NCI-H460 (cell line): Measurements from ENCODE around the gene WDR19. TPM values are rescaled to one million over a fixed set of nuclear protein-coding genes. Genes with fewer than 3 reads are reported as not detected.
A peak's percentile ranks its signal among the peaks of the same experiment; 100 is the strongest.
"Not testable (repeated sequence)": the region's sequence is repeated elsewhere in the genome, so short reads cannot be mapped to it uniquely, and the experiment has no call there.

Source experiments
- DNase-seq: peaks from one replicate; pipeline ENCODE4 v3.0.0-alpha.2; 2016; ENCODE audit warnings: low read depth; ENCODE audit errors: extremely low read depth
- total RNA-seq: library from RNA; depleted of rRNA; stranded (reverse); fragments of >200 nt; shearing (Covaris generic); gene quantifications from 2 replicates; pipeline ENCODE4 v1.2.3, GENCODE V29; 2014

The WDR19 gene
- total RNA-seq, 1 experiment from 2014 or later: 18.6 TPM

- no peak for DNase-seq
These were observed 49.8 kb downstream of the WDR19 start for GRCh38 chr4:39232100-39232499.

- DNase-seq: no peak
These were observed 50.8 kb downstream of the WDR19 start for GRCh38 chr4:39233114-39233513.

- DNase-seq: no peak
These were observed 51.5 kb downstream of the WDR19 start for GRCh38 chr4:39233783-39234182.

GRCh38 chr4:39235021-39235420, 52.7 kb downstream of the WDR19 start:
- DNase-seq: no peak

- no peak for DNase-seq
These were observed 53.4 kb downstream of the WDR19 start for GRCh38 chr4:39235696-39236095.

GRCh38 chr4:39237179-39237578, 54.9 kb downstream of the WDR19 start:
- DNase-seq: no peak

- DNase-seq: no peak
These were observed 61.1 kb downstream of the WDR19 start for GRCh38 chr4:39243462-39243861.

- DNase-seq: no peak
These were observed 72.9 kb downstream of the WDR19 start for GRCh38 chr4:39255266-39255665.

- no peak for DNase-seq
These were observed 73.5 kb downstream of the WDR19 start for GRCh38 chr4:39255871-39256270.

- DNase-seq: no peak
These were observed 74.1 kb downstream of the WDR19 start for GRCh38 chr4:39256436-39256835.

- peak; percentile 52 for DNase-seq
These were observed 77.4 kb downstream of the WDR19 start for GRCh38 chr4:39259571-39260330.

GRCh38 chr4:39263895-39264294, 81.6 kb downstream of the WDR19 start:
- DNase-seq: no peak

GRCh38 chr4:39274503-39274902, 92.2 kb downstream of the WDR19 start:
- DNase-seq: no peak

- DNase-seq: not testable (repeated sequence)
These were observed 95.3 kb downstream of the WDR19 start for GRCh38 chr4:39277661-39278060.

- no peak for DNase-seq
These were observed 96.1 kb downstream of the WDR19 start for GRCh38 chr4:39278476-39278875.

GRCh38 chr4:39279416-39279815, 97.1 kb downstream of the WDR19 start:
- no peak for DNase-seq

GRCh38 chr4:39280770-39281169, 98.4 kb downstream of the WDR19 start:
- no peak for DNase-seq

- DNase-seq: no peak
These were observed 102.9 kb downstream of the WDR19 start for GRCh38 chr4:39285111-39285795.

GRCh38 chr4:39285853-39286252, 103.5 kb downstream of the WDR19 start:
- no peak for DNase-seq

- DNase-seq: no peak
These were observed 103.9 kb downstream of the WDR19 start for GRCh38 chr4:39286263-39286662.

- no peak for DNase-seq
These were observed 104.9 kb downstream of the WDR19 start for GRCh38 chr4:39287223-39287622.

GRCh38 chr4:39291686-39292085, 109.4 kb downstream of the WDR19 start:
- DNase-seq: no peak
